H54 (cell line): ENCODE results near the gene WDR5.

Source experiments
- DNase-seq: peaks from one replicate; pipeline ENCODE4 v3.0.0; 2011; ENCODE audit warnings: low spot score, mixed read lengths; ENCODE audit not compliant: insufficient read length
- FAIRE-seq: peaks from 3 replicates; lab custom pipeline; 2011; peaks lifted over from hg19 to GRCh38; lab: Jason Lieb, UNC
- POLR2A ChIP-seq: IDR thresholded peaks from 2 replicates; pipeline ENCODE4 v1.6.1; 2011; ENCODE audit warnings: low read depth, mild to moderate bottlenecking, low read length

The WDR5 gene

GRCh38 chr9:134204041-134204440 lies 68.2 kb downstream of the WDR5 start:
- DNase-seq, result no peak
- FAIRE-seq, result no peak
- no peak for TF ChIP-seq POLR2A

DNA sequence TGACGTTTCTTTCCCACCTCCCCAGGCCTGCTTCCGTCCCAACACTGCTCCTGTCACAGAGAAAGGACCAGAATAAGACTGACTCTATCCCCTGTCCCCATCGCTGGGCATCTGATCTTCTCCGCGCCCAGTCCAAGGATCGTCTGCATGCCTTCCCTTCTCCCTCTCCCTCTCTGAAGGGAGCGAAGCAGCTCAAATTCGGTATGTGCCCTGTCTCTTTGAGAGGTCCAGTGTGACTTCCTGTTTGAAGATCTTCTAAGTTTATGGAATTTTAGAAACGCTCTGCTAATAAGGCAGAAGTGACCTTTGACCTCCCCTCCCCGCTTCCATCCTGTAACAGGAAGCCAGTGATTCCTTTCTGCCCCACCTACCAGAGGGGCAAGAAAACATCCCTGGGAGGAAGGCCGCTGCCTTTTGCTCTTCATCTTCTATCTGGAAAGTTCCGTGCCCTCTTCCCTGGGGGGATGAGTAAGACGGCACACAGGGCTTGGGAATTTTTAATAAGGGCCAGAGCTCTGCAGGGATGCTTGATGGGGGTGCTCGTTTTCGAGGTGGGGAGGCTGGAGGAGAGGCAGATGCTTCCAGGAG lies 69.2 kb downstream of the WDR5 start:
- no peak for FAIRE-seq
- no peak for DNase-seq
- no peak for TF ChIP-seq POLR2A

GRCh38 chr9:134205672-134206310 lies 69.9 kb downstream of the WDR5 start:
- DNase-seq (no peak), FAIRE-seq (no peak)
- no peak for TF ChIP-seq POLR2A

- 0 out of 2 replicates have a peak, but pooled peaks have one; percentile 30 for TF ChIP-seq POLR2A
- DNase-seq (no peak), FAIRE-seq (no peak)
Measured at GRCh38 chr9:134206311-134207300, 70.7 kb downstream of the WDR5 start.

GRCh38 chr9:134208310-134208841 lies 72.5 kb downstream of the WDR5 start:
- FAIRE-seq (no peak), DNase-seq (no peak)
- no peak for TF ChIP-seq POLR2A

DNA sequence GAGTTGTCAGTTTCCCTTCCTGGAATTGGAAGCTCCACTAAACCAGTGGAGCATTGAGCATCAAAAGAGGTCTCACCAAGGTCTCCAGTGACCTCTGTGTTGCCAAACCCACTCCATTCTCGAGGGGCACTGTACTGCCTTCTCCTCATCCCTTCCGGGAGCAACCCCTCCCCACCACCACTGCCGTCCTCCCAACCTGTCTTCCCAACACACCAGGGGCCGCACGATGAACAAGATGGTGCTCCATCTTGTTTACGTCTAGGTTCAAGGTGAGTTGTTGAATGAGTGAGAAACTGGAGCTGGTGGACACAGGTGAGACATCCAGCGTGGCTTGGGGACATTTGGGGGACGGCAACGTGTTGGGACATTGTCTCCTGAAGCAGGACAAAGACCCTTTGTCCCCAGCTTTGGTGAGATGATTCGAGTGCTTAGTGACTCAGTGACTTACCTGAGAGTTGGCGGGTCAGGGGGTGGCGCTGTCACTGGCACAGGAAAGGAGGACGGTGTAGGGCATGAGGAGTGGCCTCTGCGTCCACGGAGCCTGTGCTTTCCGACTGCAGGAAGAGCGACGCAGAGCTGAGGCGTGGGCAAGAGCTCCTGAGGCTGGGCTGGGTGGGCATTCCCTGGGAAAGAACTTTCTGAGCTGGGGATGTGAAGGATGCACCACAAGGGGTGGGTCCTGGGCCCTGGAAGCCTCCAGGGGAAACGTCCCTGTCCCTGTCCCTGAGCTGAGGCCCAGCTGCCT lies 73.3 kb downstream of the WDR5 start:
- no peak for DNase-seq
- no peak for FAIRE-seq
- TF ChIP-seq POLR2A, result no peak
